H9 (cell line): ENCODE data around the gene TBX5. TPM values are rescaled to one million over a fixed set of nuclear protein-coding genes. Genes with fewer than 3 reads are reported as not detected.

Experiments
- DNase-seq: peaks from one replicate; pipeline ENCODE4 v3.0.0-alpha.2; 2017
- H2AFZ ChIP-seq: one replicate; pipeline ENCODE4 v1.6.1; 2013; ENCODE audit warnings: mild to moderate bottlenecking, low read length, control low read depth, moderate library complexity
- H2AK5ac ChIP-seq: 2 replicates; pipeline ENCODE4 v1.6.1; 2013; ENCODE audit warnings: low read length, control low read depth, mixed read lengths; ENCODE audit not compliant: insufficient read length
- H2BK120ac ChIP-seq: one replicate; pipeline ENCODE4 v1.6.1; 2013; ENCODE audit warnings: low read depth, mild to moderate bottlenecking, low read length, control low read depth, inconsistent platforms; ENCODE audit not compliant: poor library complexity, severe bottlenecking
- H2BK12ac ChIP-seq: 2 replicates; pipeline ENCODE4 v1.6.1; 2013; ENCODE audit warnings: low read length, control low read depth, mixed read lengths, low read depth; ENCODE audit not compliant: insufficient read length
- H2BK15ac ChIP-seq: 2 replicates; pipeline ENCODE4 v1.6.1; 2013; ENCODE audit warnings: low read depth, low read length, control low read depth
- H2BK20ac ChIP-seq: one replicate; pipeline ENCODE4 v1.6.1; 2013; ENCODE audit warnings: low read depth, mild to moderate bottlenecking, low read length, control low read depth, inconsistent platforms; ENCODE audit not compliant: poor library complexity, severe bottlenecking
- H2BK5ac ChIP-seq: 2 replicates; pipeline ENCODE4 v1.6.1; 2013; ENCODE audit warnings: low read length, control low read depth, mixed read lengths; ENCODE audit not compliant: insufficient read length
- H3K14ac ChIP-seq: 2 replicates; pipeline ENCODE4 v1.6.1; 2013; ENCODE audit warnings: low read length, control low read depth; ENCODE audit not compliant: insufficient read depth
- H3K18ac ChIP-seq: 2 replicates; pipeline ENCODE4 v1.6.1; 2013; ENCODE audit warnings: low read depth, mild to moderate bottlenecking, mixed read lengths, low read length, control low read depth; ENCODE audit not compliant: insufficient read length
- H3K23ac ChIP-seq: 2 replicates; pipeline ENCODE4 v1.6.1; 2013; ENCODE audit warnings: low read length, control low read depth, mixed read lengths, low read depth; ENCODE audit not compliant: insufficient read length
- H3K23me2 ChIP-seq: 2 replicates; pipeline ENCODE4 v1.6.1; 2013; ENCODE audit warnings: low read depth, mild to moderate bottlenecking, mixed read lengths, low read length, control low read depth; ENCODE audit not compliant: insufficient read length, poor library complexity, severe bottlenecking
- H3K27ac ChIP-seq: 2 replicates; pipeline ENCODE4 v1.5.1; 2013; ENCODE audit warnings: low read length, control low read depth, mixed read lengths, low read depth; ENCODE audit not compliant: insufficient read length
- H3K27me3 ChIP-seq: 2 replicates; pipeline ENCODE4 v1.6.1; 2013; ENCODE audit warnings: low read length, control low read depth, inconsistent platforms; ENCODE audit not compliant: insufficient read depth
- H3K4ac ChIP-seq: 2 replicates; pipeline ENCODE4 v1.6.1; 2013; ENCODE audit warnings: low read depth, mild to moderate bottlenecking, control low read depth, inconsistent platforms, low read length, moderate library complexity
- H3K4me1 ChIP-seq: 2 replicates; pipeline ENCODE4 v1.6.1; 2013; ENCODE audit warnings: low read length, control low read depth, inconsistent platforms; ENCODE audit not compliant: insufficient read depth
- H3K4me2 ChIP-seq: 2 replicates; pipeline ENCODE4 v1.6.1; 2013; ENCODE audit warnings: low read length, control low read depth, mixed read lengths; ENCODE audit not compliant: insufficient read length, insufficient read depth
- H3K56ac ChIP-seq: 2 replicates; pipeline ENCODE4 v1.6.1; 2013; ENCODE audit warnings: low read depth, mild to moderate bottlenecking, mixed read lengths, low read length, control low read depth; ENCODE audit not compliant: insufficient read length
- H3K79me1 ChIP-seq: 2 replicates; pipeline ENCODE4 v1.6.1; 2013; ENCODE audit warnings: low read depth, mild to moderate bottlenecking, moderate library complexity, low read length, control low read depth, inconsistent platforms; ENCODE audit not compliant: insufficient read depth, poor library complexity, severe bottlenecking
- H3K79me2 ChIP-seq: 2 replicates; pipeline ENCODE4 v1.6.1; 2013; ENCODE audit warnings: low read length, control low read depth, inconsistent platforms; ENCODE audit not compliant: insufficient read depth
- H3K9ac ChIP-seq: 2 replicates; pipeline ENCODE4 v1.6.1; 2013; ENCODE audit warnings: low read length, control low read depth, mixed read lengths; ENCODE audit not compliant: insufficient read length; ENCODE audit errors: extremely low read depth
- H3K9me3 ChIP-seq: one replicate; pipeline ENCODE4 v1.6.1; 2013; ENCODE audit warnings: low read depth, low read length, inconsistent platforms; ENCODE audit not compliant: control insufficient read depth
- H3T11ph ChIP-seq: one replicate; pipeline ENCODE4 v1.6.1; 2013; ENCODE audit warnings: mild to moderate bottlenecking, low read length, control low read depth, inconsistent platforms
- H4K20me1 ChIP-seq: one replicate; pipeline ENCODE4 v1.6.1; 2013; ENCODE audit not compliant: control insufficient read depth, insufficient read length, insufficient read depth
- H4K5ac ChIP-seq: 2 replicates; pipeline ENCODE4 v1.6.1; 2013; ENCODE audit warnings: low read depth, mild to moderate bottlenecking, mixed read lengths, low read length, control low read depth; ENCODE audit not compliant: insufficient read length
- H4K8ac ChIP-seq: replicated peaks from 2 replicates; pipeline ENCODE4 v1.6.1; 2013; ENCODE audit warnings: low read length, control low read depth, mixed read lengths, low read depth; ENCODE audit not compliant: insufficient read length
- H4K91ac ChIP-seq: 2 replicates; pipeline ENCODE4 v1.6.1; 2013; ENCODE audit warnings: low read depth, mild to moderate bottlenecking, moderate library complexity, mixed read lengths, low read length, control low read depth; ENCODE audit not compliant: insufficient read length
- H3K27ac Mint-ChIP-seq, 3 experiments: 2 replicates in 2 of 3; 3 replicates in 1 of 3; pipeline ENCODE4 v1.8.0; 2020 to 2021; ENCODE audit warnings: mixed read lengths in 3 of 3, mild to moderate bottlenecking in 1 of 3, moderate library complexity in 1 of 3
- H3K27me3 Mint-ChIP-seq: 2 replicates; pipeline ENCODE4 v1.8.0; 2021; ENCODE audit warnings: low read depth, mild to moderate bottlenecking, moderate library complexity, mixed read lengths
- H3K36me3 Mint-ChIP-seq, 3 experiments: 2 replicates in 2 of 3; 3 replicates in 1 of 3; pipeline ENCODE4 v1.8.0; 2020 to 2021; ENCODE audit warnings: low read depth in 3 of 3, mixed read lengths in 3 of 3; ENCODE audit not compliant: insufficient read depth in 1 of 3
- H3K4me1 Mint-ChIP-seq, 2 experiments: 2 replicates each; pipeline ENCODE4 v1.8.0; 2020; ENCODE audit warnings: mixed read lengths in 2 of 2
- H3K4me3 Mint-ChIP-seq, 2 experiments: 2 replicates in 1 of 2; 3 replicates in 1 of 2; pipeline ENCODE4 v1.8.0; 2020 to 2021; ENCODE audit warnings: mild to moderate bottlenecking in 2 of 2, mixed read lengths in 2 of 2, moderate library complexity in 1 of 2
- H3K9me3 Mint-ChIP-seq, 2 experiments: 2 replicates in 1 of 2; 3 replicates in 1 of 2; pipeline ENCODE4 v1.8.0; 2020; ENCODE audit warnings: mild to moderate bottlenecking in 2 of 2, mixed read lengths in 2 of 2, moderate library complexity in 1 of 2
- WGBS: extraction: QIAGEN DNeasy Blood & Tissue Kit; methylation state at CpG from one replicate; pipeline ENCODE4 v1.1.7; 2013; ENCODE audit warnings: missing lambda C conversion rate, low lambda C conversion rate, mixed read lengths; ENCODE audit not compliant: insufficient read length; ENCODE audit errors: extremely low coverage; 5-methylcytosine and 5-hydroxymethylcytosine counted together
- total RNA-seq: library from RNA; stranded (reverse); gene quantifications from 2 replicates; pipeline ENCODE4 v1.2.1, GENCODE V29; 2021
- TF ChIP-seq, protein P1 (sequence below): fragments of 200-600 bp; sonication (generic); conservative IDR thresholded peaks from 3 replicates; pipeline ENCODE4 v1.8.0; 2021; ENCODE audit warnings: antibody characterized with exemption, mild to moderate bottlenecking

The TBX5 gene
- total RNA-seq, 1 experiment from 2014 or later, result not detected

DNA sequence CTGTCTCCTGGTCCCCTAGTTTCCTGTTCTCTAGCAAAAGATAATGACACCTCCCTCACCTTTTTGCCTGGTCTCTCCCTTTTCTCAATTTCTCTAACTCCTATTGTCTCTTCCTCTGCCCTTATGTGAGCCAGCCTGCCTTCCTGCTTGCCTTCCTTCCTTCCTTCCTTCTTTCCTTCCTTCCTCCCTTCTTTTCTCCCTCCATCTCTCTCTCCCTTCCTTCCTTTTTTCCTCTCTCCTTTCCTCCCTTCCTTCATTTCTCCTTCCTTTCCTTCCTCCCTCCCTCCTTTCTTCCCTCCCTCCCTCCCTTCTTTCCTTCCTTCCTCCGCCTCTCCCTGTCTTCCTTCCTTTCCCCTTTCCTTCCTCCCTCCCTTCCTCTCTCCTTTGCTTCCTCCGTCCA is 45.7 kb upstream of the TBX5 start:
- Histone ChIP-seq H3K4ac (no peak overlapping the region), H3K4me1 (peaks cover 6% of the 10 kb centered on the region; the same call in 1 of the 2 replicates), H2AK5ac (no peak overlapping the region), H4K91ac (no peak overlapping the region), H3K9me3 (no peaks in the 10 kb centered on the region), H3K27ac (no peak overlapping the region), H3K9ac (no peak overlapping the region), H2BK5ac (no peak overlapping the region), H4K8ac (no peak overlapping the region), H2BK120ac (no peak overlapping the region), H3K27me3 (peaks cover 49% of the 10 kb centered on the region), H2BK15ac (no peak overlapping the region), H3K23ac (no peak overlapping the region), H4K20me1 (peaks cover 2% of the 10 kb centered on the region), H2AFZ (no peak overlapping the region), H3T11ph (no peak overlapping the region), H3K4me2 (no peak overlapping the region), H3K18ac (no peak overlapping the region), H3K23me2 (no peaks in the 10 kb centered on the region), H2BK20ac (no peak overlapping the region), H3K14ac (no peak overlapping the region), H3K56ac (no peak overlapping the region), H3K79me1 (no peaks in the 10 kb centered on the region), H3K79me2 (no peaks in the 10 kb centered on the region), H2BK12ac (no peak overlapping the region), H4K5ac (no peak overlapping the region)
- no peak for DNase-seq
- WGBS, result no CpG with 5 or more reads among the region's 2 CpGs
- TF ChIP-seq, protein P1, sequence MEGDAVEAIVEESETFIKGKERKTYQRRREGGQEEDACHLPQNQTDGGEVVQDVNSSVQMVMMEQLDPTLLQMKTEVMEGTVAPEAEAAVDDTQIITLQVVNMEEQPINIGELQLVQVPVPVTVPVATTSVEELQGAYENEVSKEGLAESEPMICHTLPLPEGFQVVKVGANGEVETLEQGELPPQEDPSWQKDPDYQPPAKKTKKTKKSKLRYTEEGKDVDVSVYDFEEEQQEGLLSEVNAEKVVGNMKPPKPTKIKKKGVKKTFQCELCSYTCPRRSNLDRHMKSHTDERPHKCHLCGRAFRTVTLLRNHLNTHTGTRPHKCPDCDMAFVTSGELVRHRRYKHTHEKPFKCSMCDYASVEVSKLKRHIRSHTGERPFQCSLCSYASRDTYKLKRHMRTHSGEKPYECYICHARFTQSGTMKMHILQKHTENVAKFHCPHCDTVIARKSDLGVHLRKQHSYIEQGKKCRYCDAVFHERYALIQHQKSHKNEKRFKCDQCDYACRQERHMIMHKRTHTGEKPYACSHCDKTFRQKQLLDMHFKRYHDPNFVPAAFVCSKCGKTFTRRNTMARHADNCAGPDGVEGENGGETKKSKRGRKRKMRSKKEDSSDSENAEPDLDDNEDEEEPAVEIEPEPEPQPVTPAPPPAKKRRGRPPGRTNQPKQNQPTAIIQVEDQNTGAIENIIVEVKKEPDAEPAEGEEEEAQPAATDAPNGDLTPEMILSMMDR, result no peak
- H3K9me3 Mint-ChIP-seq, result peaks cover 0 to 11% of the 10 kb centered on the region in 2 experiments; a peak in 3 of 5 replicates
- peaks cover 11 to 40% of the 10 kb centered on the region in 2 experiments for H3K4me1 Mint-ChIP-seq
- H3K4me3 Mint-ChIP-seq, result no peak overlapping the region; a peak in 1 of 5 replicates
- H3K27ac Mint-ChIP-seq, result no peak overlapping the region
- H3K27me3 Mint-ChIP-seq, result peaks cover 98% of the 10 kb centered on the region
- H3K36me3 Mint-ChIP-seq, result no peaks in the 10 kb centered on the region
